HL-60 (cell line): ENCODE measurements around the gene MYOF.

Experiments used
- DNase-seq, 2 experiments: peaks; one replicate each; pipeline ENCODE4 v3.0.0-alpha.2; 2010 to 2020; ENCODE audit warnings: low read depth in 1 of 2, low spot score in 1 of 2
- H3K27ac ChIP-seq: fragments of 250-450 bp; sonication (Bioruptor Pico); replicated peaks from 2 replicates; pipeline ENCODE4 v1.5.1; 2020; ENCODE audit warnings: mild to moderate bottlenecking, moderate library complexity
- H3K27me3 ChIP-seq: fragments of 250-450 bp; sonication (Bioruptor Pico); 2 replicates; pipeline ENCODE4 v1.5.1; 2021; ENCODE audit warnings: mild to moderate bottlenecking, moderate library complexity; ENCODE audit not compliant: insufficient read depth, poor library complexity, severe bottlenecking
- H3K4me3 ChIP-seq: replicated peaks from 2 replicates; pipeline ENCODE4 v1.5.1; 2011; ENCODE audit warnings: mild to moderate bottlenecking, control low read depth, low read length; ENCODE audit not compliant: insufficient read depth
- GABPA ChIP-seq: IDR thresholded peaks from 2 replicates; pipeline ENCODE4 v1.6.1; 2012; ENCODE audit warnings: low read depth
- POLR2AphosphoS5 ChIP-seq: IDR thresholded peaks from 2 replicates; pipeline ENCODE4 v1.6.1; 2012; ENCODE audit warnings: low read depth
- SPI1 ChIP-seq: IDR thresholded peaks from 2 replicates; pipeline ENCODE4 v1.6.1; 2012; ENCODE audit warnings: low read depth, mild to moderate bottlenecking, borderline replicate concordance
- TF ChIP-seq, protein P1 (sequence below): IDR thresholded peaks from 2 replicates; pipeline ENCODE4 v1.6.1; 2012; ENCODE audit warnings: low read depth; ENCODE audit not compliant: insufficient replicate concordance
- TF ChIP-seq, protein P2 (sequence below): IDR thresholded peaks from one replicate; pipeline ENCODE4 v1.5.1; 2011; ENCODE audit warnings: low read length, control low read depth, inconsistent platforms; ENCODE audit not compliant: insufficient read depth

The MYOF gene

DNA sequence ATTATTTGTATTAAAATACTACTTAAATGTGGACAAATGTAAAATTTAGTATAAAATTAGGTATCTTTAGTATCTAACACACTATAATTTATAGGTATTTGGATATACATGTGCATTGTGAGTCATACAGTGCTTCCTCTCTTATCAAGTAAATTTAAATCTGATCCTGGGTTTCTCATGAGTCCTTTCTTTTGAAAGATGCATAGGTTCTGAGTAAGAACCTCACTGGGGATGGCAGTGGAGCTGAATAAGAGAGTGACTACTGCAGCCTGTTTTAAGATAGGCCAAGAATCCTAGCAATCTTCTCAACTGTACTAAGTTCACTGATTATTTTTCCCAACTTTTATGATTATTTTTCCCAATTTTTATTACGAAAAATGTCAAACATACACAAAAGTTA is 30.4 kb upstream of the MYOF start:
- Histone ChIP-seq H3K4me3 (no peak overlapping the region), H3K27ac (no peak overlapping the region), H3K27me3 (no peaks in the 10 kb centered on the region)
- TF ChIP-seq, protein P1, sequence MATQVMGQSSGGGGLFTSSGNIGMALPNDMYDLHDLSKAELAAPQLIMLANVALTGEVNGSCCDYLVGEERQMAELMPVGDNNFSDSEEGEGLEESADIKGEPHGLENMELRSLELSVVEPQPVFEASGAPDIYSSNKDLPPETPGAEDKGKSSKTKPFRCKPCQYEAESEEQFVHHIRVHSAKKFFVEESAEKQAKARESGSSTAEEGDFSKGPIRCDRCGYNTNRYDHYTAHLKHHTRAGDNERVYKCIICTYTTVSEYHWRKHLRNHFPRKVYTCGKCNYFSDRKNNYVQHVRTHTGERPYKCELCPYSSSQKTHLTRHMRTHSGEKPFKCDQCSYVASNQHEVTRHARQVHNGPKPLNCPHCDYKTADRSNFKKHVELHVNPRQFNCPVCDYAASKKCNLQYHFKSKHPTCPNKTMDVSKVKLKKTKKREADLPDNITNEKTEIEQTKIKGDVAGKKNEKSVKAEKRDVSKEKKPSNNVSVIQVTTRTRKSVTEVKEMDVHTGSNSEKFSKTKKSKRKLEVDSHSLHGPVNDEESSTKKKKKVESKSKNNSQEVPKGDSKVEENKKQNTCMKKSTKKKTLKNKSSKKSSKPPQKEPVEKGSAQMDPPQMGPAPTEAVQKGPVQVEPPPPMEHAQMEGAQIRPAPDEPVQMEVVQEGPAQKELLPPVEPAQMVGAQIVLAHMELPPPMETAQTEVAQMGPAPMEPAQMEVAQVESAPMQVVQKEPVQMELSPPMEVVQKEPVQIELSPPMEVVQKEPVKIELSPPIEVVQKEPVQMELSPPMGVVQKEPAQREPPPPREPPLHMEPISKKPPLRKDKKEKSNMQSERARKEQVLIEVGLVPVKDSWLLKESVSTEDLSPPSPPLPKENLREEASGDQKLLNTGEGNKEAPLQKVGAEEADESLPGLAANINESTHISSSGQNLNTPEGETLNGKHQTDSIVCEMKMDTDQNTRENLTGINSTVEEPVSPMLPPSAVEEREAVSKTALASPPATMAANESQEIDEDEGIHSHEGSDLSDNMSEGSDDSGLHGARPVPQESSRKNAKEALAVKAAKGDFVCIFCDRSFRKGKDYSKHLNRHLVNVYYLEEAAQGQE: no peak
- no peak for TF ChIP-seq SPI1
- TF ChIP-seq, protein P2, sequence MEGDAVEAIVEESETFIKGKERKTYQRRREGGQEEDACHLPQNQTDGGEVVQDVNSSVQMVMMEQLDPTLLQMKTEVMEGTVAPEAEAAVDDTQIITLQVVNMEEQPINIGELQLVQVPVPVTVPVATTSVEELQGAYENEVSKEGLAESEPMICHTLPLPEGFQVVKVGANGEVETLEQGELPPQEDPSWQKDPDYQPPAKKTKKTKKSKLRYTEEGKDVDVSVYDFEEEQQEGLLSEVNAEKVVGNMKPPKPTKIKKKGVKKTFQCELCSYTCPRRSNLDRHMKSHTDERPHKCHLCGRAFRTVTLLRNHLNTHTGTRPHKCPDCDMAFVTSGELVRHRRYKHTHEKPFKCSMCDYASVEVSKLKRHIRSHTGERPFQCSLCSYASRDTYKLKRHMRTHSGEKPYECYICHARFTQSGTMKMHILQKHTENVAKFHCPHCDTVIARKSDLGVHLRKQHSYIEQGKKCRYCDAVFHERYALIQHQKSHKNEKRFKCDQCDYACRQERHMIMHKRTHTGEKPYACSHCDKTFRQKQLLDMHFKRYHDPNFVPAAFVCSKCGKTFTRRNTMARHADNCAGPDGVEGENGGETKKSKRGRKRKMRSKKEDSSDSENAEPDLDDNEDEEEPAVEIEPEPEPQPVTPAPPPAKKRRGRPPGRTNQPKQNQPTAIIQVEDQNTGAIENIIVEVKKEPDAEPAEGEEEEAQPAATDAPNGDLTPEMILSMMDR: no peak
- TF ChIP-seq GABPA: no peak
- TF ChIP-seq POLR2AphosphoS5: no peak
- no peak for DNase-seq

DNA sequence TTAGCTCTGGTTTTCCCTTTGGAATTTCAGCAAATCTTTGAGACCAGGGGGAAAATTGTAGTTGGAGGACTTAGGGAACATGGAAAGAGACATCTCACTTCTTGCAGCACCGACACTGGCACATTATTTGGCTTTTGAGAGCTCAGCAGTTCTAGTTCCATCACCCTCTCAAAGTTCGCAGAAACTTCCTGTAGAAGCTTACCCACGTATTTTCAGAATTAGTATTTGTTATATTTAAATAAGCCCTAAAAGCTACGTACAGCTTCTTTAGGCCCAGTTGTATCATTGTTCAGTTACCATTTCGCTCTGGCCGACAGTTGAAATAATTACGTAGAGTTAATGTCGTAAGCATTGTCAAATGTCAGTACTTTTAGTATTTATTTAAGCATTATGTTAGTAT is 27.7 kb upstream of the MYOF start:
- H3K4me3 ChIP-seq: no peak overlapping the region
- TF ChIP-seq GABPA (no peak), SPI1 (no peak), POLR2AphosphoS5 (no peak)
- TF ChIP-seq, protein P2: no peak
- TF ChIP-seq, protein P1: no peak
- no peak overlapping the region for H3K27ac ChIP-seq
- no peaks in the 10 kb centered on the region for H3K27me3 ChIP-seq
- no peak for DNase-seq

DNA sequence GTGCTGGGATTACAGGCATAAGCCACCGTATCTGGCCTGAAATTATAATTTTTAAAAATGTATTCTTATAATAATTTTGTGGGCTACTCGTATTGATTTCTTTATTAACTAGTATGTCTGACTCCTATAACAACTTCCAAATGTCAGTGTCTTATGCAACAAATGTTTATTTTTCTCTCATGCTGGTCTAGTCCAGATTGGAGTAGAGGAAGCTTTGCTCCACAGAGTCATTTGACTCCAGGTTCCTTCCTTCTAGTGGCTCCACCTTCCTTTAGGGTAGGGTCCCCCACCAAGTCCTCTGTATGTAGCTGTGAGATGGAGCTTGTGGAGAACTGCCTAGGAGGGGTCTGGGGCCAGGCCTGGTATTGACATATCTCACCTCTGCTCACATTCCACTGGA is 22.9 kb upstream of the MYOF start:
- Histone ChIP-seq H3K4me3 (no peak overlapping the region), H3K27ac (no peak overlapping the region), H3K27me3 (no peaks in the 10 kb centered on the region)
- no peak for DNase-seq
- TF ChIP-seq, protein P2: no peak
- TF ChIP-seq, protein P1: no peak
- TF ChIP-seq SPI1: no peak
